ENCODE results near the gene RGS8.

The RGS8 gene

GRCh38 chr1:182680408-182680807 is 4.0 kb downstream of the RGS8 start:
- no peak overlapping the region for H3K27ac ChIP-seq

GRCh38 chr1:182679684-182680083 is 4.7 kb downstream of the RGS8 start:
- no peak overlapping the region for H3K27ac ChIP-seq
- TF ChIP-seq CTCF (IDR thresholded peaks at IDR 0.05) (no peak), ZFX (IDR thresholded peaks at IDR 0.05; ENCODE audit: borderline replicate concordance) (no peak)

More at GRCh38 chr1:182680408-182680807, 4.0 kb downstream of the RGS8 start:
- TF ChIP-seq ZFX (IDR thresholded peaks at IDR 0.05; ENCODE audit: borderline replicate concordance) = no peak
- no peak for TF ChIP-seq CTCF (IDR thresholded peaks at IDR 0.05)

- no peak for TF ChIP-seq ZFX (IDR thresholded peaks at IDR 0.05; ENCODE audit: borderline replicate concordance)
- TF ChIP-seq CTCF (IDR thresholded peaks at IDR 0.05) = no peak
- H3K27ac ChIP-seq = no peak overlapping the region
Observed at GRCh38 chr1:182677397-182678098, 6.8 kb downstream of the RGS8 start.

GRCh38 chr1:182676274-182676673 is 8.1 kb downstream of the RGS8 start:
- H3K27ac ChIP-seq = no peak overlapping the region
- TF ChIP-seq CTCF (IDR thresholded peaks at IDR 0.05) (no peak), ZFX (IDR thresholded peaks at IDR 0.05; ENCODE audit: borderline replicate concordance) (no peak)

GRCh38 chr1:182674346-182675246 is 9.8 kb downstream of the RGS8 start:
- H3K27ac ChIP-seq = no peak overlapping the region
- TF ChIP-seq CTCF (IDR thresholded peaks at IDR 0.05) (no peak), ZFX (IDR thresholded peaks at IDR 0.05; ENCODE audit: borderline replicate concordance) (no peak)

- TF ChIP-seq CTCF (IDR thresholded peaks at IDR 0.05) = no peak
- no peak for TF ChIP-seq ZFX (IDR thresholded peaks at IDR 0.05; ENCODE audit: borderline replicate concordance)
- H3K27ac ChIP-seq = no peak overlapping the region
Observed at GRCh38 chr1:182672487-182672836, 11.9 kb downstream of the RGS8 start.

All from 22Rv1 (cell line).